Hematopoietic multipotent progenitor cell (in vitro differentiated cells): ENCODE data around the gene SLC12A4. TPM values are rescaled to one million over a fixed set of nuclear protein-coding genes. Genes with fewer than 3 reads are reported as not detected.

Experiments
- DNase-seq, 3 donors: peaks; one replicate each; pipeline ENCODE4 v3.0.0-alpha.2; 2011 to 2015; ENCODE audit warnings: low read depth in 2 of 3, low spot score in 2 of 3
- small RNA-seq: library from RNA; depleted of rRNA; stranded (forward); fragments of <200 nt; gene quantifications from one replicate; pipeline ENCODE3, GENCODE V24; 2012
- total RNA-seq: library from RNA; depleted of rRNA; stranded (reverse); fragments of >200 nt; gene quantifications from one replicate; pipeline ENCODE4 v1.2.3, GENCODE V29; 2012

SLC12A4 gene
- total RNA-seq, 1 donor: 28.0 TPM

- no peak for DNase-seq
These were observed 60.8 kb downstream of the SLC12A4 start for GRCh38 chr16:67907397-67908180.

GRCh38 chr16:67902831-67903230 lies 65.6 kb downstream of the SLC12A4 start:
- DNase-seq: no peak

- DNase-seq: no peak
These were observed 66.7 kb downstream of the SLC12A4 start for GRCh38 chr16:67901734-67902133.

- DNase-seq: no peak
These were observed 71.2 kb downstream of the SLC12A4 start for GRCh38 chr16:67897231-67897630.

GRCh38 chr16:67893743-67894399 lies 74.6 kb downstream of the SLC12A4 start:
- peak in 1 of 3 donors; percentile 17 for DNase-seq

Small RNA genes within 50 kb of the gene (small RNA-seq; reads per million reads assigned to genes)
- gene RNU6-359P: not detected

Other genes starting within 250 kb of the SLC12A4 start
- 26.7 TPM for gene GFOD2, start 249.3 kb downstream of the SLC12A4 start, total RNA-seq
- gene RANBP10, start 162.1 kb downstream of the SLC12A4 start, total RNA-seq: 13.7 TPM
- 0.54 TPM for gene TSNAXIP1, start 161.7 kb downstream of the SLC12A4 start, total RNA-seq
- 71.6 TPM for gene THAP11, start 126.3 kb downstream of the SLC12A4 start, total RNA-seq
- 146 TPM for gene NUTF2, start 121.7 kb downstream of the SLC12A4 start, total RNA-seq
- 40.9 TPM for gene CENPT, start 120.9 kb downstream of the SLC12A4 start, total RNA-seq
- gene EDC4, start 95.6 kb downstream of the SLC12A4 start, total RNA-seq: 112 TPM
- 0.27 TPM for gene NRN1L, start 83.8 kb downstream of the SLC12A4 start, total RNA-seq
- gene PSKH1, start 75.4 kb downstream of the SLC12A4 start, total RNA-seq: 37.4 TPM
- 2.2 TPM for gene CTRL, start 36.8 kb downstream of the SLC12A4 start, total RNA-seq
- gene PSMB10, start 31.8 kb downstream of the SLC12A4 start, total RNA-seq: 281 TPM
- 3.5 TPM for gene LCAT, start 24.5 kb downstream of the SLC12A4 start, total RNA-seq
- 10.5 TPM for gene DPEP3, start 11.9 kb upstream of the SLC12A4 start, total RNA-seq
- gene DPEP2, start 30.8 kb upstream of the SLC12A4 start, total RNA-seq: 55.2 TPM
- gene DPEP2NB, start 47.3 kb upstream of the SLC12A4 start, total RNA-seq: under 0.01 TPM
- gene DDX28, start 54.6 kb upstream of the SLC12A4 start, total RNA-seq: 32.6 TPM
- 15.1 TPM for gene DUS2, start 54.6 kb upstream of the SLC12A4 start, total RNA-seq
- gene NFATC3, start 116.7 kb upstream of the SLC12A4 start, total RNA-seq: 52.2 TPM